Gastrocnemius medialis (tissue), 4 donors: Measurements from ENCODE around the gene ABTB1.

Source experiments
- CTCF ChIP-seq, 5 experiments: fragments of 450-650 bp in 3 of 5; fragments of 200-600 bp in 2 of 5; sonication (generic) in 2 of 5; IDR thresholded peaks in 4 of 5; conservative IDR thresholded peaks in 1 of 5; 1 replicate in 4 of 5; 2 replicates in 1 of 5; pipeline ENCODE4 v1.5.1; 2016 to 2019; ENCODE audit warnings: antibody characterized with exemption in 5 of 5, mild to moderate bottlenecking in 3 of 5, moderate library complexity in 3 of 5
- POLR2A ChIP-seq, 2 donors: fragments of 450-650 bp; IDR thresholded peaks; one replicate each; pipeline ENCODE4 v1.6.1; 2017; ENCODE audit warnings: antibody characterized with exemption in 2 of 2, mild to moderate bottlenecking in 2 of 2, moderate library complexity in 2 of 2

- TF ChIP-seq CTCF (IDR thresholded peaks at IDR 0.05 in 4 of 5, conservative IDR thresholded peaks at IDR 0.05 in 1 of 5) (no peak), POLR2A (IDR thresholded peaks at IDR 0.05) (no peak)
Measured at GRCh38 chr3:127656906-127657305, 15.8 kb upstream of the ABTB1 start.
